Measurements from ENCODE around the gene LRP5. TPM values are rescaled to one million over a fixed set of nuclear protein-coding genes. Genes with fewer than 3 reads are reported as not detected.
"Not testable (repeated sequence)": the region's sequence is repeated elsewhere in the genome, so short reads cannot be mapped to it uniquely, and the experiment has no call there.

LRP5 gene
- total RNA-seq, 1 donor from 2014 or later = 101 TPM

GRCh38 chr11:68341557-68342458, 29.4 kb downstream of the LRP5 start:
- H3K9me3 ChIP-seq = no peaks in the 10 kb centered on the region
- H3K27ac ChIP-seq = peak overlapping the region; percentile 75
- H3K4me3 ChIP-seq = no peak overlapping the region
- intact Hi-C loops (cut with DNase I) = no loop called here
- no peaks in the 10 kb centered on the region for H3K36me3 ChIP-seq
- H3K4me1 ChIP-seq = peaks cover 67% of the 10 kb centered on the region
- H3K27me3 ChIP-seq = no peaks in the 10 kb centered on the region
- ATAC-seq (no peak), DNase-seq (no peak)
- no peak for TF ChIP-seq CTCF (IDR thresholded peaks at IDR 0.05)

GRCh38 chr11:68342459-68343158, 30.2 kb downstream of the LRP5 start:
- ATAC-seq (peak; percentile 76), DNase-seq (peak; percentile 81)
- Histone ChIP-seq H3K4me3 (no peak overlapping the region), H3K4me1 (peaks cover 67% of the 10 kb centered on the region), H3K36me3 (no peaks in the 10 kb centered on the region), H3K27me3 (no peaks in the 10 kb centered on the region), H3K9me3 (no peaks in the 10 kb centered on the region), H3K27ac (peak overlapping the region; percentile 75)
- intact Hi-C loops (cut with DNase I) = no loop called here
- no peak for TF ChIP-seq CTCF (IDR thresholded peaks at IDR 0.05)

GRCh38 chr11:68343761-68344256, 31.4 kb downstream of the LRP5 start:
- no peaks in the 10 kb centered on the region for H3K36me3 ChIP-seq
- peak overlapping the region; percentile 75 for H3K27ac ChIP-seq
- H3K4me3 ChIP-seq = no peak overlapping the region
- intact Hi-C loops (cut with DNase I) = no loop called here
- no peak for TF ChIP-seq CTCF (IDR thresholded peaks at IDR 0.05)
- no peaks in the 10 kb centered on the region for H3K27me3 ChIP-seq
- no peaks in the 10 kb centered on the region for H3K9me3 ChIP-seq
- DNase-seq = no peak
- ATAC-seq = peak; percentile 61
- H3K4me1 ChIP-seq = peaks cover 61% of the 10 kb centered on the region

GRCh38 chr11:68344821-68345220, 32.4 kb downstream of the LRP5 start:
- H3K9me3 ChIP-seq; H3K27ac ChIP-seq; intact Hi-C loops (cut with DNase I); DNase-seq; H3K4me3 ChIP-seq; H3K27me3 ChIP-seq; ATAC-seq; H3K36me3 ChIP-seq: not testable (repeated sequence)
- peaks cover 65% of the 10 kb centered on the region for H3K4me1 ChIP-seq

- intact Hi-C loops (cut with DNase I) = no loop called here
- no peaks in the 10 kb centered on the region for H3K36me3 ChIP-seq
- DNase-seq (no peak), ATAC-seq (no peak)
- no peaks in the 10 kb centered on the region for H3K27me3 ChIP-seq
- no peak overlapping the region for H3K4me3 ChIP-seq
- H3K4me1 ChIP-seq = peaks cover 59% of the 10 kb centered on the region
- no peak for TF ChIP-seq CTCF (IDR thresholded peaks at IDR 0.05)
- H3K27ac ChIP-seq = peak overlapping the region; percentile 51
- H3K9me3 ChIP-seq = no peaks in the 10 kb centered on the region
These were observed 33.5 kb downstream of the LRP5 start for GRCh38 chr11:68345776-68346461.
